ENCODE measurements around the gene LCE1A.

- no peak for TF ChIP-seq CTCF (optimal IDR thresholded peaks at IDR 0.05 in 1 of 3, IDR thresholded peaks at IDR 0.05 in 1 of 3, conservative IDR thresholded peaks at IDR 0.05 in 1 of 3; ENCODE audit: extremely low read depth in 1 of 3, insufficient read depth in 2 of 3, low read length in 3 of 3)
- no peak for TF ChIP-seq EZH2 (IDR thresholded peaks at IDR 0.05; ENCODE audit: low read length)
These were observed 44.2 kb upstream of the LCE1A start for GRCh38 chr1:152783095-152783494.
